ENCODE data around the gene IL21R.

- TF ChIP-seq CTCF (IDR thresholded peaks at IDR 0.05) (no peak), POLR2A (IDR thresholded peaks at IDR 0.05) (no peak)
Observed at GRCh38 chr16:27403601-27403992, 1.6 kb downstream of the IL21R start.
